ENCODE results near the gene LRCH1. TPM values are rescaled to one million over a fixed set of nuclear protein-coding genes. Genes with fewer than 3 reads are reported as not detected.
A peak's percentile ranks its signal among the peaks of the same experiment; 100 is the strongest.

LRCH1 gene
- total RNA-seq (1 to 10 TPM; 4.2 to 6.6 TPM), polyA plus RNA-seq (1 to 10 TPM; 2.6 TPM)

DNA sequence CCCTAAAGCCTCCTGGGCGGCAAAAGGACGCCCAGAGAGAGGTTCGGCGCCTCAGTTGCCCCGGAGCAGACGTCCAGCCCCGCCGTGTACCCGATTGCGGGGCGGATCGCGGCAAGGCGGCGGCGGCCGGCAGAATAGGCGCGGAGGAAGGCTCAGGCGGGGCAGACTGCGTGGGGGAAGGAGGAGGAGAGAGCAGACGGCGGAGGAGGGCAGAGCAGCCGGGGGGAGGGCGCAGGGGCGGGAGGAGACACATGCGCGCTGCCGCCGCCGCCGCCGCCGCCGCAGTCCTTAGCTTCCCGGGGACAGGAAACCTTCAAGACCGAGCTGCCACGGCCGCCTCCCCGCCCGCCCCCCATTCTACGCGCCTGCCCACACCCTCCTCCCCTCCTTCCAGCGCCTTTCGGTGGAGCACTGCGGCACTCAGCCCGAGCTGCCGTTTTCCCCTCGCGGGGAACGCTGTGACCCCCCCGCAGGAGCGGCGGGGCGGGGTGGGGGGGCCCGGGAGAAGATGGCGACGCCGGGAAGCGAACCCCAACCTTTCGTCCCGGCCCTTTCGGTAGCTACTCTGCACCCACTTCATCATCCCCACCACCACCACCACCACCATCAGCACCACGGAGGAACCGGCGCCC, at the start of gene LRCH1:
LRCH1 (plus strand) TSS at position 282 of the 632 bp plus-strand sequence; CDS start at position 509, 227 bp downstream.
- H3K36me3 ChIP-seq (ENCODE audit: control insufficient read depth in 4 of 4, insufficient read depth in 3 of 4, low read depth in 1 of 4, low read length in 3 of 4) = no peaks in the 10 kb centered on the region
- peaks cover 2 to 31% (median 15%) of the 10 kb centered on the region in 4 donors for H3K4me1 ChIP-seq (ENCODE audit: control insufficient read depth in 4 of 4, insufficient read depth in 4 of 4, low read length in 3 of 4)
- H3K9ac ChIP-seq (ENCODE audit: low read depth in 1 of 2, low read length in 2 of 2) = peak within 1 kb of the TSS; percentile 52 to 98
- peak; percentile 80 for DNase-seq (ENCODE audit: low spot score)
- H3K9me3 ChIP-seq (ENCODE audit: control insufficient read depth in 4 of 4, low read length in 3 of 4) = no peaks in the 10 kb centered on the region
- peak within 1 kb of the TSS; percentile 73 to 97 (median 84) for H3K4me3 ChIP-seq (ENCODE audit: low read depth in 1 of 3, low read length in 3 of 3)
- H3K27ac ChIP-seq (ENCODE audit: low read depth in 1 of 2, low read length in 2 of 2) = peak within 1 kb of the TSS; percentile 91 to 98
- no peaks in the 10 kb centered on the region for H3K27me3 ChIP-seq (ENCODE audit: control insufficient read depth in 4 of 4, insufficient read depth in 4 of 4, low read length in 3 of 4)
- no peak for TF ChIP-seq FOXA2 (IDR thresholded peaks at IDR 0.05)
- peak in 1 of 2 donors; percentile 6 for TF ChIP-seq RXRA (IDR thresholded peaks at IDR 0.05)
- no peak for TF ChIP-seq GABPA (IDR thresholded peaks at IDR 0.05 in 1 of 2, conservative IDR thresholded peaks at IDR 0.05 in 1 of 2)
- TF ChIP-seq YY1 (IDR thresholded peaks at IDR 0.05) = peak; percentile 53
- TF ChIP-seq, protein P1, sequence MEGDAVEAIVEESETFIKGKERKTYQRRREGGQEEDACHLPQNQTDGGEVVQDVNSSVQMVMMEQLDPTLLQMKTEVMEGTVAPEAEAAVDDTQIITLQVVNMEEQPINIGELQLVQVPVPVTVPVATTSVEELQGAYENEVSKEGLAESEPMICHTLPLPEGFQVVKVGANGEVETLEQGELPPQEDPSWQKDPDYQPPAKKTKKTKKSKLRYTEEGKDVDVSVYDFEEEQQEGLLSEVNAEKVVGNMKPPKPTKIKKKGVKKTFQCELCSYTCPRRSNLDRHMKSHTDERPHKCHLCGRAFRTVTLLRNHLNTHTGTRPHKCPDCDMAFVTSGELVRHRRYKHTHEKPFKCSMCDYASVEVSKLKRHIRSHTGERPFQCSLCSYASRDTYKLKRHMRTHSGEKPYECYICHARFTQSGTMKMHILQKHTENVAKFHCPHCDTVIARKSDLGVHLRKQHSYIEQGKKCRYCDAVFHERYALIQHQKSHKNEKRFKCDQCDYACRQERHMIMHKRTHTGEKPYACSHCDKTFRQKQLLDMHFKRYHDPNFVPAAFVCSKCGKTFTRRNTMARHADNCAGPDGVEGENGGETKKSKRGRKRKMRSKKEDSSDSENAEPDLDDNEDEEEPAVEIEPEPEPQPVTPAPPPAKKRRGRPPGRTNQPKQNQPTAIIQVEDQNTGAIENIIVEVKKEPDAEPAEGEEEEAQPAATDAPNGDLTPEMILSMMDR (IDR thresholded peaks at IDR 0.05; ENCODE audit: low read depth, low read length, missing input control) = no peak
- peak in 1 of 2 donors; percentile 6 for TF ChIP-seq HNF4A (conservative IDR thresholded peaks at IDR 0.05)
- TF ChIP-seq RAD21 (IDR thresholded peaks at IDR 0.05) = peak in 1 of 2 donors; percentile 27
- under 1% methylated on average over 66 of the region's 66 CpGs for WGBS

- no peak for TF ChIP-seq RAD21 (IDR thresholded peaks at IDR 0.05)
- TF ChIP-seq, protein P1 (IDR thresholded peaks at IDR 0.05; ENCODE audit: low read depth, low read length, missing input control) = no peak
- no peak for TF ChIP-seq TAF1 (conservative IDR thresholded peaks at IDR 0.05)
- TF ChIP-seq, protein P2, sequence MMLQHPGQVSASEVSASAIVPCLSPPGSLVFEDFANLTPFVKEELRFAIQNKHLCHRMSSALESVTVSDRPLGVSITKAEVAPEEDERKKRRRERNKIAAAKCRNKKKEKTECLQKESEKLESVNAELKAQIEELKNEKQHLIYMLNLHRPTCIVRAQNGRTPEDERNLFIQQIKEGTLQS (IDR thresholded peaks at IDR 0.05) = no peak
- TF ChIP-seq, protein P3, sequence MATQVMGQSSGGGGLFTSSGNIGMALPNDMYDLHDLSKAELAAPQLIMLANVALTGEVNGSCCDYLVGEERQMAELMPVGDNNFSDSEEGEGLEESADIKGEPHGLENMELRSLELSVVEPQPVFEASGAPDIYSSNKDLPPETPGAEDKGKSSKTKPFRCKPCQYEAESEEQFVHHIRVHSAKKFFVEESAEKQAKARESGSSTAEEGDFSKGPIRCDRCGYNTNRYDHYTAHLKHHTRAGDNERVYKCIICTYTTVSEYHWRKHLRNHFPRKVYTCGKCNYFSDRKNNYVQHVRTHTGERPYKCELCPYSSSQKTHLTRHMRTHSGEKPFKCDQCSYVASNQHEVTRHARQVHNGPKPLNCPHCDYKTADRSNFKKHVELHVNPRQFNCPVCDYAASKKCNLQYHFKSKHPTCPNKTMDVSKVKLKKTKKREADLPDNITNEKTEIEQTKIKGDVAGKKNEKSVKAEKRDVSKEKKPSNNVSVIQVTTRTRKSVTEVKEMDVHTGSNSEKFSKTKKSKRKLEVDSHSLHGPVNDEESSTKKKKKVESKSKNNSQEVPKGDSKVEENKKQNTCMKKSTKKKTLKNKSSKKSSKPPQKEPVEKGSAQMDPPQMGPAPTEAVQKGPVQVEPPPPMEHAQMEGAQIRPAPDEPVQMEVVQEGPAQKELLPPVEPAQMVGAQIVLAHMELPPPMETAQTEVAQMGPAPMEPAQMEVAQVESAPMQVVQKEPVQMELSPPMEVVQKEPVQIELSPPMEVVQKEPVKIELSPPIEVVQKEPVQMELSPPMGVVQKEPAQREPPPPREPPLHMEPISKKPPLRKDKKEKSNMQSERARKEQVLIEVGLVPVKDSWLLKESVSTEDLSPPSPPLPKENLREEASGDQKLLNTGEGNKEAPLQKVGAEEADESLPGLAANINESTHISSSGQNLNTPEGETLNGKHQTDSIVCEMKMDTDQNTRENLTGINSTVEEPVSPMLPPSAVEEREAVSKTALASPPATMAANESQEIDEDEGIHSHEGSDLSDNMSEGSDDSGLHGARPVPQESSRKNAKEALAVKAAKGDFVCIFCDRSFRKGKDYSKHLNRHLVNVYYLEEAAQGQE (IDR thresholded peaks at IDR 0.05) = no peak
- Histone ChIP-seq H3K9me3 (ENCODE audit: control insufficient read depth in 4 of 4, low read length in 3 of 4) (no peaks in the 10 kb centered on the region), H3K4me3 (ENCODE audit: low read depth in 1 of 3, low read length in 3 of 3) (no peak overlapping the region), H3K9ac (ENCODE audit: low read depth in 1 of 2, low read length in 2 of 2) (no peak overlapping the region), H3K27ac (ENCODE audit: low read depth in 1 of 2, low read length in 2 of 2) (no peak overlapping the region), H3K27me3 (ENCODE audit: control insufficient read depth in 4 of 4, insufficient read depth in 4 of 4, low read length in 3 of 4) (no peaks in the 10 kb centered on the region), H3K4me1 (ENCODE audit: control insufficient read depth in 4 of 4, insufficient read depth in 4 of 4, low read length in 3 of 4) (no peaks in the 10 kb centered on the region), H3K36me3 (ENCODE audit: control insufficient read depth in 4 of 4, insufficient read depth in 3 of 4, low read depth in 1 of 4, low read length in 3 of 4) (no peaks in the 10 kb centered on the region)
- DNase-seq (ENCODE audit: low spot score) = no peak
- WGBS = over 99% methylated on average over 2 of the region's 2 CpGs
Measured at GRCh38 chr13:46504036-46504435, 48.9 kb upstream of the LRCH1 start.
